DND-41 (cell line): Measurements from ENCODE around the gene ITPRID1.

ENCODE experiments used
- EZH2 ChIP-seq: IDR thresholded peaks from 3 replicates; pipeline ENCODE4 v1.6.1; 2012; ENCODE audit warnings: borderline replicate concordance, low read depth, mild to moderate bottlenecking, moderate library complexity, low read length, inconsistent platforms; ENCODE audit not compliant: severe bottlenecking
- TF ChIP-seq, protein P1 (sequence below): IDR thresholded peaks from 2 replicates; pipeline ENCODE4 v1.5.1; 2012; ENCODE audit warnings: borderline replicate concordance, low read length, moderate library complexity, mild to moderate bottlenecking; ENCODE audit not compliant: poor library complexity, severe bottlenecking; ENCODE audit errors: extremely low read depth

DNA sequence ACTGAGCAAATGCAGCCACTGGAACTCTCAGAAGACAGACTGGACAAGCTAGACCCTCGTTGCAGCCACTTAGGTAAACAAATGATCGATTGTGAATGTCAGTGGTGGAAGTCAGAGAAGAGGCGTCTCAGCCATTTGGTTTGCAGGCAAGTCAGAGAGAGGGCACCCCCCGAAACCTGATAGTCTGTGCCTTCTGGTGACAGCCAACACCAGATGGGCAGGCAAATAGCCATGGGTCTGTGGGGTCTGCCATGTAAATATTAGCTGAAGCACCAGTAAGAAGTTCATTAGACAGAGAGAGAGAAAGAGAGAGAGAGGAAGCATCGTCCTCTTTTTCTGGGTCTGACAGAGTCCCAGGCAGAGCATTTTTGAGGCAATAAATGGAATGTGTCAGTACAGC, 178.6 kb downstream of the ITPRID1 start:
- TF ChIP-seq, protein P1, sequence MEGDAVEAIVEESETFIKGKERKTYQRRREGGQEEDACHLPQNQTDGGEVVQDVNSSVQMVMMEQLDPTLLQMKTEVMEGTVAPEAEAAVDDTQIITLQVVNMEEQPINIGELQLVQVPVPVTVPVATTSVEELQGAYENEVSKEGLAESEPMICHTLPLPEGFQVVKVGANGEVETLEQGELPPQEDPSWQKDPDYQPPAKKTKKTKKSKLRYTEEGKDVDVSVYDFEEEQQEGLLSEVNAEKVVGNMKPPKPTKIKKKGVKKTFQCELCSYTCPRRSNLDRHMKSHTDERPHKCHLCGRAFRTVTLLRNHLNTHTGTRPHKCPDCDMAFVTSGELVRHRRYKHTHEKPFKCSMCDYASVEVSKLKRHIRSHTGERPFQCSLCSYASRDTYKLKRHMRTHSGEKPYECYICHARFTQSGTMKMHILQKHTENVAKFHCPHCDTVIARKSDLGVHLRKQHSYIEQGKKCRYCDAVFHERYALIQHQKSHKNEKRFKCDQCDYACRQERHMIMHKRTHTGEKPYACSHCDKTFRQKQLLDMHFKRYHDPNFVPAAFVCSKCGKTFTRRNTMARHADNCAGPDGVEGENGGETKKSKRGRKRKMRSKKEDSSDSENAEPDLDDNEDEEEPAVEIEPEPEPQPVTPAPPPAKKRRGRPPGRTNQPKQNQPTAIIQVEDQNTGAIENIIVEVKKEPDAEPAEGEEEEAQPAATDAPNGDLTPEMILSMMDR, result no peak
- no peak for TF ChIP-seq EZH2
